ENCODE data around the gene EBF4. TPM values are rescaled to one million over a fixed set of nuclear protein-coding genes. Genes with fewer than 3 reads are reported as not detected.
A peak's percentile ranks its signal among the peaks of the same experiment; 100 is the strongest.

Gene EBF4
- total RNA-seq, 2 donors from 2014 or later: 48.9 to 58.8 TPM

DNA sequence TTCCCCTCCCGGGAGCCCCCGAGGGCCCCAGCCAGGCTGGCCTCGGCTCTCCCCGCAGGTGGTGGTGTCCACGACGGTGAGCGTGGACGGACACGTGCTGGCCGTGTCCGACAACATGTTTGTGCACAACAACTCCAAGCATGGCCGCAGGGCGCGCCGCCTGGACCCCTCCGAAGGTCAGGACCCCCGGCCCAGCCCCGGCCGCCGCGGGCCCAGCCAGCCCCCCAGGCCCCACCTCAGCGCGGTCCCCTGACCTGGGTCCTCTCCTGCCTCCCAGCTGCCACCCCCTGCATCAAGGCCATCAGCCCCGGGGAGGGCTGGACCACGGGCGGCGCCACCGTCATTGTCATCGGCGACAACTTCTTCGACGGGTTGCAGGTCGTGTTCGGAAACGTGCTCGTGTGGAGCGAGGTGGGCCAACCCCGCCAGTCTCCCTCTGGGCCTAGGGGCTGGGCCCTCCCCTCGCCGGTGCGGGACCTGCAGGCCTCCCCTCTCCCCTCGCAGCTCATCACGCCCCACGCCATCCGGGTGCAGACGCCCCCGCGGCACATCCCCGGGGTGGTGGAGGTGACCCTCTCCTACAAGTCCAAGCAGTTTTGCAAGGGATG lies 56.9 kb downstream of the EBF4 start:
- TF ChIP-seq CTCF (IDR thresholded peaks at IDR 0.05): no peak
- TF ChIP-seq POLR2A (IDR thresholded peaks at IDR 0.05): no peak
- TF ChIP-seq POLR2AphosphoS5 (IDR thresholded peaks at IDR 0.05): no peak
- H3K36me3 ChIP-seq: no peaks in the 10 kb centered on the region
- no peak overlapping the region for H3K27ac ChIP-seq
- DNase-seq (ENCODE audit: low spot score): no peak
- no peaks in the 10 kb centered on the region for H3K27me3 ChIP-seq (replicated peaks; ENCODE audit: insufficient read depth)
- 63% methylated on average over 41 of the region's 49 CpGs for WGBS
- peaks cover 17% of the 10 kb centered on the region for H3K4me1 ChIP-seq (replicated peaks)
- intact Hi-C loops (cut with DNase I): no loop called here
- no peaks in the 10 kb centered on the region for H3K9me3 ChIP-seq
- no peak overlapping the region for H3K4me3 ChIP-seq

- no peaks in the 10 kb centered on the region for H3K36me3 ChIP-seq
- no peaks in the 10 kb centered on the region for H3K9me3 ChIP-seq
- peaks cover 17% of the 10 kb centered on the region for H3K4me1 ChIP-seq (replicated peaks)
- intact Hi-C loops (cut with DNase I): no loop called here
- TF ChIP-seq POLR2AphosphoS5 (IDR thresholded peaks at IDR 0.05): no peak
- no peak for TF ChIP-seq POLR2A (IDR thresholded peaks at IDR 0.05)
- no peak for TF ChIP-seq CTCF (IDR thresholded peaks at IDR 0.05)
- H3K4me3 ChIP-seq: no peak overlapping the region
- H3K27me3 ChIP-seq (replicated peaks; ENCODE audit: insufficient read depth): no peaks in the 10 kb centered on the region
- DNase-seq (ENCODE audit: low spot score): no peak
- H3K27ac ChIP-seq: no peak overlapping the region
- WGBS: 72% methylated on average over 30 of the region's 30 CpGs
Measured at GRCh38 chr20:2749951-2750490, 57.4 kb downstream of the EBF4 start.

DNA sequence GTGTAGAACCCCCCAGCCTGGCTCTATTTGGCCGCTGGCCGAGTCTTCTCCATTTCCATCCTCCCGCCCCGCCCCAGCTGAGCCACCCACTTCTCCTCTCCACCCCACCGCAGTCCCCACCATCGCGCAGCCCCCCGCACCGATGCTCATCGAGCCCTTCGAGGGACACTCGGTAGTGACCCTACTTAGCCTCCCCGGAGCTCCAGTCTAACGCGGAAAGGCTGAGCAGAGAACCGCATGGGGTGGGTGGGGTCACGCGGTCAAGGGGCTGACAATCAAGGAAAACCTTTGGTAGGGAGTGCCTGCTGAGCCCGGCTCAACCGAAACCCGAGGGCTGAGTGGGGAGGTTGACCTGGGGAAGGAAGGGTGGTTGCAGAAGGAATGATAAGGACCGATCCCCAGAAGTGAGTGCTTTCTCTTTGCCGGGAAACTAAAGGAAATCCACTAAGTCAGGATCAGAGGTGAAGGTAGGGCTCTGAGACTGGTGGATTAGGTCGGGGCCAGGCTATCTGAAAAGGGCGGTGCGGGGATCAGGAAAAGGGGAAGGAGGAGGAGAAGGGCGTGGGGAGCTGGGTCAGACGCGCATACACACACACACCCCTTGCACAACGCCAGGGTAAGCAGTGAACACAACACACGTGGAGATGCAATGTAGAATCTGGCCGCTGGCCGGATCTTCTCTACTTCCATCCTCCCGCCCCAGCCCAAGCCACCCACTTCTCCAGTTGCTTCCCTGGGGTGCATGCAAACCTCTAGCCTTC lies 58.1 kb downstream of the EBF4 start:
- 27% methylated on average over 34 of the region's 34 CpGs for WGBS
- Histone ChIP-seq H3K27me3 (replicated peaks; ENCODE audit: insufficient read depth) (no peaks in the 10 kb centered on the region), H3K4me1 (replicated peaks) (peaks cover 17% of the 10 kb centered on the region), H3K9me3 (no peaks in the 10 kb centered on the region), H3K4me3 (peak overlapping the region in 1 of 2 donors; percentile 55), H3K36me3 (no peaks in the 10 kb centered on the region), H3K27ac (peak overlapping the region; percentile 78 to 92)
- intact Hi-C loops (cut with DNase I): no loop called here
- peak; percentile 56 for DNase-seq (ENCODE audit: low spot score)
- TF ChIP-seq POLR2AphosphoS5 (IDR thresholded peaks at IDR 0.05): peak; percentile 12
- TF ChIP-seq CTCF (IDR thresholded peaks at IDR 0.05): no peak

DNA sequence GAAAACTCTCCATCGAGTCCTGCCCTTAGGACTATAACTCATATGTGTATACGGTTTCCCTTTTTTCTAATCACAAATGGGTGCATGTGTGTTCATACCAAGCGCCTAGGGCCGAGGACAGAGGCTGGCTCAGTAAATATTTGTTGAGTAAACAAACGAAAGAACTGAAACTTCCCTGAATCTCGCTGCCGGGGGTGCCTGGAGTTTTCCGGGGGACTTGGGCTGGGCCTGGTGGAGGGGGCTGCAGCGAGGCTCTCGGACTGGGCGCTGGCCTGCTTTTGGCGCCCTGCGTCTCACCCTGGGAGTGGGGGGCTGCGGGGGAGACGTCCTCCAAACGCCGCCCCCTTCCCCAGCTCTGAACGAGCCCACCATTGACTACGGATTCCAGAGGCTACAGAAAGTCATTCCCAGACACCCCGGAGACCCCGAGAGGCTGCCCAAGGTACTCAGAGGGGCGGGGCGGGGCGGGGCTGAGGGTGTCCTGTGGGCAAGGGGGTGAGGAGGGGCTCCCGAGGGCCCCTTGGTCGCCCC lies 58.8 kb downstream of the EBF4 start:
- under 1% methylated on average over 26 of the region's 26 CpGs for WGBS
- H3K36me3 ChIP-seq: no peaks in the 10 kb centered on the region
- H3K27ac ChIP-seq: peak overlapping the region; percentile 78 to 92
- intact Hi-C loops (cut with DNase I): no loop called here
- H3K4me1 ChIP-seq (replicated peaks): peaks cover 17% of the 10 kb centered on the region
- H3K27me3 ChIP-seq (replicated peaks; ENCODE audit: insufficient read depth): no peaks in the 10 kb centered on the region
- TF ChIP-seq CTCF (IDR thresholded peaks at IDR 0.05) (no peak), POLR2A (IDR thresholded peaks at IDR 0.05) (no peak), POLR2AphosphoS5 (IDR thresholded peaks at IDR 0.05) (no peak)
- H3K9me3 ChIP-seq: no peaks in the 10 kb centered on the region
- peak; percentile 51 for DNase-seq (ENCODE audit: low spot score)
- H3K4me3 ChIP-seq: peak overlapping the region; percentile 40 to 55

Data from prostate gland (tissue), 2 donors.